Right lobe of liver (tissue), 6 donors: ENCODE results near the gene CARMIL1. TPM values are rescaled to one million over a fixed set of nuclear protein-coding genes. Genes with fewer than 3 reads are reported as not detected.

Experiments used
- ATAC-seq, 4 donors: fragments of 200-7000 bp; cut with Tn5 transposase; one replicate each; pipeline ENCODE4 v1.9.1; 2020; ENCODE audit warnings: mild to moderate bottlenecking in 4 of 4, moderate library complexity in 4 of 4
- DNase-seq, 3 donors: peaks; one replicate each; pipeline ENCODE4 v3.0.0-alpha.2; 2020
- H3K27ac ChIP-seq, 3 donors: fragments of 200-600 bp; one replicate each; pipeline ENCODE4 v1.8.0; 2022
- H3K27me3 ChIP-seq, 2 donors: fragments of 200-600 bp; one replicate each; pipeline ENCODE4 v1.8.0; 2022
- H3K36me3 ChIP-seq, 4 donors: fragments of 200-600 bp; sonication (generic) in 1 of 4; one replicate each; pipeline versions ENCODE4 v1.5.1 to v1.8.0; 2017 to 2022; ENCODE audit warnings: control low read depth in 1 of 4
- H3K4me1 ChIP-seq, 4 donors: fragments of 200-600 bp; sonication (generic) in 1 of 4; one replicate each; pipeline versions ENCODE4 v1.5.1 to v1.8.0; 2017 to 2022; ENCODE audit warnings: control low read depth in 1 of 4
- H3K4me3 ChIP-seq, 3 donors: fragments of 200-600 bp; one replicate each; pipeline ENCODE4 v1.8.0; 2022
- H3K9me3 ChIP-seq, 4 donors: fragments of 200-600 bp; sonication (generic) in 1 of 4; one replicate each; pipeline versions ENCODE4 v1.5.1 to v1.8.0; 2017 to 2022; ENCODE audit warnings: control low read depth in 1 of 4
- POLR2A ChIP-seq: fragments of 450-650 bp; IDR thresholded peaks from one replicate; pipeline ENCODE4 v1.6.1; 2017; ENCODE audit warnings: antibody characterized with exemption, mild to moderate bottlenecking
- WGBS: methylation state at CpG from one replicate; pipeline ENCODE4 v1.1.6; 2018; ENCODE audit warnings: low coverage, low lambda C conversion rate; ENCODE audit not compliant: insufficient coverage; ENCODE audit errors: missing lambda C conversion rate; 5-methylcytosine and 5-hydroxymethylcytosine counted together
- intact Hi-C, 2 donors: fragments of 100-400 bp; cut with DNase I; formaldehyde crosslinking; loops; one replicate each; pipeline versions ENCODE4 v1.11.2 to v1.14.1; 2022
- total RNA-seq, 6 experiments: library from RNA; depleted of rRNA in 2 of 6; stranded (reverse); fragments of >200 nt in 2 of 6; fragmentation: NEBNext Ultra II Directional in 3 of 6; extraction: Animal tissue kit (Norgen Biotek cat#: 25700) in 3 of 6; gene quantifications; one replicate each; pipeline versions ENCODE4 v1.1.0 to v1.2.4, GENCODE V29; 2016 to 2023
- TF ChIP-seq, protein P1 (sequence below), 4 donors: fragments of 200-600 bp in 3 of 4; fragments of 450-650 bp in 1 of 4; IDR thresholded peaks; one replicate each; pipeline versions ENCODE4 v1.5.1 to v1.8.0; 2016 to 2022; ENCODE audit warnings: antibody characterized with exemption in 4 of 4, mild to moderate bottlenecking in 2 of 4
- donor health status: DM: no; HTN: yes; CAD: no.
- donor health status: DM: no; HTN: no; CAD: no.
- donor health status: DM: no; HTN: no; CAD: no.
- donor health status: DM: no; HTN: yes; CAD: no.
- donor health status: DM: no; HTN: yes; CAD: no.

CARMIL1 gene
- total RNA-seq, 6 experiments from 2014 or later, result 3.3 to 8.6 (median 4.6) TPM

DNA sequence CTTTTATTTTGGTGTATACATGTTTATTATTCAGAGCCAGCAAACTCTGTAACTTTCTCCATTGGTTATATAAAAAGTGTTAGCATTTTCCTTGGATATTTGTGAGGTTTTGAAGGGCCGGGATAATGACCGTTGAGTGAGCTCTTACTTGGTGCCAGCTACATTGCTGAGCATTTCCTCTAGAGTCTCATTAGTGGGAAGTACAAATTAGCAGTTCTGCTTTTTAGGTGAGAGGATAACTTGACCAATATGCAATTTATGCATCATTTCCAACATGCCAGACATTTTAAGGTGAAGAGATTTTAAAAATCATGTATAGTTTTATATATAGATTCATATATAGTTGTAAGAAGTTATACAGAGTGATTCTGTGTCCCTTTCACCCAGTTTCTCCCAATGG is 84.3 kb downstream of the CARMIL1 start:
- intact Hi-C loops, result no loop called here
- no peak overlapping the region for H3K4me3 ChIP-seq
- peaks cover 0 to 13% (median 4%) of the 10 kb centered on the region in 4 donors for H3K4me1 ChIP-seq
- no peaks in the 10 kb centered on the region for H3K27me3 ChIP-seq
- H3K36me3 ChIP-seq, result no peaks in the 10 kb centered on the region
- TF ChIP-seq, protein P1, sequence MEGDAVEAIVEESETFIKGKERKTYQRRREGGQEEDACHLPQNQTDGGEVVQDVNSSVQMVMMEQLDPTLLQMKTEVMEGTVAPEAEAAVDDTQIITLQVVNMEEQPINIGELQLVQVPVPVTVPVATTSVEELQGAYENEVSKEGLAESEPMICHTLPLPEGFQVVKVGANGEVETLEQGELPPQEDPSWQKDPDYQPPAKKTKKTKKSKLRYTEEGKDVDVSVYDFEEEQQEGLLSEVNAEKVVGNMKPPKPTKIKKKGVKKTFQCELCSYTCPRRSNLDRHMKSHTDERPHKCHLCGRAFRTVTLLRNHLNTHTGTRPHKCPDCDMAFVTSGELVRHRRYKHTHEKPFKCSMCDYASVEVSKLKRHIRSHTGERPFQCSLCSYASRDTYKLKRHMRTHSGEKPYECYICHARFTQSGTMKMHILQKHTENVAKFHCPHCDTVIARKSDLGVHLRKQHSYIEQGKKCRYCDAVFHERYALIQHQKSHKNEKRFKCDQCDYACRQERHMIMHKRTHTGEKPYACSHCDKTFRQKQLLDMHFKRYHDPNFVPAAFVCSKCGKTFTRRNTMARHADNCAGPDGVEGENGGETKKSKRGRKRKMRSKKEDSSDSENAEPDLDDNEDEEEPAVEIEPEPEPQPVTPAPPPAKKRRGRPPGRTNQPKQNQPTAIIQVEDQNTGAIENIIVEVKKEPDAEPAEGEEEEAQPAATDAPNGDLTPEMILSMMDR (IDR thresholded peaks at IDR 0.05), result no peak
- no peak for TF ChIP-seq POLR2A
- H3K9me3 ChIP-seq, result no peaks in the 10 kb centered on the region
- WGBS, result 48% methylated on average over 2 of the region's 2 CpGs
- no peak for ATAC-seq
- DNase-seq, result no peak
- H3K27ac ChIP-seq, result no peak overlapping the region

DNA sequence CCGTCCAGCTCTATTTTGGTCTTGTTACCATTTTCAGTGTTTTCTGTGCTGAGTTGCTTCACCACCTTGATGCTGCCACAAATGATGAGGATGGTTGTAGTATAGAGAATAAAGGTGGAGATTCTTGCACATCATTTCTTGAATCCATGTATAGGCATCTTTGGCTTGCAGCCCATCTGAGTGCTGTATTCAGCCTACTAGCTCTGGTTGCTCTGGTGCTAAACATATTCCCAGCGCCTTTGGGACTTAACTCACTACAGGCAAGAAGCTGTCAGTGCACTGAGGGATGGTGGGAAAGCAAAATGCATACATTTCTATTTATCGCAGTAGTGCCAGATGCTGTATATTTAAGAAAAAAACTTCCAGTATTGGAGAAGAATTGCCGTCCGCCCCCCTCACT is 86.0 kb downstream of the CARMIL1 start:
- H3K27ac ChIP-seq, result no peak overlapping the region
- H3K36me3 ChIP-seq, result no peaks in the 10 kb centered on the region
- H3K4me1 ChIP-seq, result peaks cover 0 to 19% (median 4%) of the 10 kb centered on the region in 4 donors
- intact Hi-C loops, result no loop called here
- H3K4me3 ChIP-seq, result no peak overlapping the region
- ATAC-seq (no peak), DNase-seq (no peak)
- TF ChIP-seq, protein P1 (IDR thresholded peaks at IDR 0.05), result no peak
- no peak for TF ChIP-seq POLR2A
- no peaks in the 10 kb centered on the region for H3K27me3 ChIP-seq
- WGBS, result 98% methylated on average over 4 of the region's 5 CpGs
- H3K9me3 ChIP-seq, result no peaks in the 10 kb centered on the region

DNA sequence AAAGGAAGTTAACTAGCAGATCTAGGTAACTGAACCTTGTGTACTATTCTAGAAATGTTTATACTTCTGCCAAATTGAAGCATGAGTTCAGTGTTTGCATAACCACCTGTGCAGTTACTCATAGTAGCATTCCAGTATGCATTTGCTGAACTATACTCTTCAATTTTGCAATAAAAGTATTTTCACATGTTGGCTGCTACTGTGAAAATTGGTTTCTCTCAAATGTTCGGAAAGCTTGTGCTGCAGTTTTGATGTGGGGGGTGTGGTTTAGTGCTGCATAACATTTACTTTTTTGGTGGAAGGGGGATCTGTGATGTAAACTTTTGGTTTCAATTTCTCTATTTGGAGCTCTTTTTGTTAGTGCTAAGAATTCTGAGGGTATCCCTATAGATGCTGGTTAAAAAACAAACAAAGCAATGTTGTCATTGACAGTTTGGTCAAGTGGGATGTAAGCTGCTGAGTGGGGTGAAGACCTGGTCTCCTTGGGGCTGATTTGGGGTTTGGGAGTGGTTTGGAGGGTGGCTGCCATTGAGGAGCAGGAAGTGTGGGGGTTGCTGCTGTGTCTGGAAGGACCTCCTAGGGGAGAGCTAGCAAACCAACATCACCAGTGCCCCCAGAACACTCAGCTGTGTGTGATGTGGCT is 87.8 kb downstream of the CARMIL1 start:
- Histone ChIP-seq H3K27ac (no peak overlapping the region), H3K4me1 (peaks cover 0 to 19% (median 4%) of the 10 kb centered on the region in 4 donors), H3K9me3 (no peaks in the 10 kb centered on the region), H3K36me3 (no peaks in the 10 kb centered on the region), H3K4me3 (no peak overlapping the region), H3K27me3 (no peaks in the 10 kb centered on the region)
- no peak for DNase-seq
- intact Hi-C loops, result no loop called here
- TF ChIP-seq POLR2A, result no peak
- TF ChIP-seq, protein P1 (IDR thresholded peaks at IDR 0.05), result no peak
- ATAC-seq, result peak; percentile 56 to 82 (median 67)
- WGBS, result 29% methylated on average over 1 of the region's 1 CpG

DNA sequence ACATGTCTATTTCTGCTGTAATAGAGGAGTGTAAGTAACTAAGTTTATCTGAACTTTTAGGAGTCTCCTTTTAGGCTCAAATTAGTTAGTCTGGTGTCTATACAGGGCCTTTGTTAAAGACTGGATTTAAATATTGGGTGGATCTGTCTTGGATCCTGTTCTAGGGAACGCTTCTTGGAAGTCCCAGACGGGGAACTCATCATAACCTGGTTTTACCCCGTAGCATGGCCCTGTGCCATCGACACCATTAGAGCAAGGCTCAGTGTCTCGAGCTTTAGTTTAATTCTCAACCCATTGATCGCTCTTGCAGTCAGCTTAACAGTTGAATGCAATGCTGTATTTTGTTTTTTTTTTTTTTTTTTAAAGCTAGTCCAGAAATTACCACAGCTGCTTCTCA is 89.9 kb downstream of the CARMIL1 start:
- H3K27ac ChIP-seq, result peak overlapping the region in 2 of 3 donors; percentile 52 to 77
- WGBS, result 31% methylated on average over 6 of the region's 6 CpGs

DNA sequence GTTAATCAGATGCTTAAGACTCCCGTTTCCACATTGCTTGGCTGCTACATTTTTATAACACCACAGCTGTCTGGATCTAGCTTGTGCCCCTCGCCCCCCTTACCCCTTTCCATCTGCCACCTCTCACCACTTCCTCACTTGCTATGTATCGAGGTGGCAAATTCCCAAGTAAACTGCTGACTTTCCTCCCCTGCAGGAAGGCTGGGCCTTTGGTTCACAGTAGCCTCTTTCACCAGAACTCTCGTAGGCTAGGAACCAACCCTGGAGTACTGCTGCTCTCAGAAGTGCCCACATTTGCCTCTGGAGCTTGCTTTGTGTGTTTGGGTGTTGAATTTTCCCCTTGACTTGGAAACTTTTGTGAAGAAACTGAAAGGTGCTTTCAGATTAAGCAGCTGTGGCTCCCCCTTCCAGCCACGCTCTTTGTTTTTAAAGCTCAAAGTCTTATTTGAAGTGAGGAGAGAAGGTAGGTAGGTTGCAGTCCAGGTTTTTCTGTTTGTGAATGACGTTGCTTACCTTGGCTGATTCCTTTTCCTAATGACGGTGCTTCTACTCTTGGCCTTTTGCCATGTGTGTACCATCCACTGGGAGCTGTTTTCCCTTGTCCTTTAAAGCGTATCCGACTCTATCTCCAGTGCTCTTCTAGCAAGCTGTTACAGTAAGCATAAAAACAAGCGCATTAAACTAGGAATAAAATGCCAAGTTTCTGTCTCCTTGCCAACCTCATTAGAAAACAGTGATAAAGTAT is 90.4 kb downstream of the CARMIL1 start:
- H3K27ac ChIP-seq, result peak overlapping the region in 2 of 3 donors; percentile 52 to 77
- intact Hi-C loops, result no loop called here
- WGBS, result 27% methylated on average over 10 of the region's 10 CpGs
- DNase-seq (peak in 1 of 3 donors; percentile 60), ATAC-seq (peak; percentile 75 to 90 (median 80))
- no peak overlapping the region for H3K4me3 ChIP-seq
- TF ChIP-seq, protein P1 (IDR thresholded peaks at IDR 0.05), result no peak
- TF ChIP-seq POLR2A, result no peak
- H3K36me3 ChIP-seq, result no peaks in the 10 kb centered on the region
- peaks cover 0 to 19% (median 4%) of the 10 kb centered on the region in 4 donors for H3K4me1 ChIP-seq
- no peaks in the 10 kb centered on the region for H3K27me3 ChIP-seq
- H3K9me3 ChIP-seq, result no peaks in the 10 kb centered on the region

More for the DNA sequence above, 89.9 kb downstream of the CARMIL1 start:
- TF ChIP-seq POLR2A, result no peak
- intact Hi-C loops, result no loop called here
- ATAC-seq (peak; percentile 31 to 62 (median 48)), DNase-seq (peak in 1 of 3 donors; percentile 49)
- Histone ChIP-seq H3K36me3 (no peaks in the 10 kb centered on the region), H3K9me3 (no peaks in the 10 kb centered on the region), H3K4me1 (peaks cover 0 to 19% (median 4%) of the 10 kb centered on the region in 4 donors), H3K4me3 (no peak overlapping the region), H3K27me3 (no peaks in the 10 kb centered on the region)
